Naive thymus-derived CD4-positive, alpha-beta T cell (primary cell): ENCODE measurements around the gene CTXN1. TPM values are rescaled to one million over a fixed set of nuclear protein-coding genes. Genes with fewer than 3 reads are reported as not detected.

Experiments
- ATAC-seq: fragments of 150-1000 bp; cut with Tn5 transposase; 2 replicates; pipeline ENCODE4 v1.10.0; 2021; ENCODE audit warnings: mild to moderate bottlenecking, moderate library complexity
- CTCF ChIA-PET: fragments of 350-600 bp; sonication (Branson Sonifier 250); formaldehyde crosslinking; loops from one replicate; lab custom pipeline; 2021; ENCODE audit warnings: antibody characterized with exemption; lab: Charles Lee
- POLR2A ChIA-PET: fragments of 350-600 bp; sonication (Branson Sonifier 250); formaldehyde crosslinking; loops from one replicate; lab custom pipeline; 2021; ENCODE audit warnings: antibody characterized with exemption, inconsistent platforms; lab: Charles Lee
- DNase-seq, 9 donors: peaks; one replicate each; pipeline versions ENCODE4 v3.0.0 to v3.0.0-alpha.2; 2020 to 2022; ENCODE audit warnings: mixed read lengths in 1 of 9
- H3K27ac ChIP-seq: one replicate; pipeline ENCODE4 v1.7.0; 2013; ENCODE audit warnings: mild to moderate bottlenecking, low read depth, low read length, moderate library complexity
- H3K27me3 ChIP-seq, 2 donors: one replicate each; pipeline ENCODE4 v1.7.0; 2013; ENCODE audit warnings: low read length in 2 of 2, mild to moderate bottlenecking in 2 of 2, moderate library complexity in 2 of 2; ENCODE audit not compliant: control insufficient read depth in 2 of 2, insufficient read depth in 2 of 2
- H3K36me3 ChIP-seq, 3 experiments: 1 replicate in 2 of 3; 2 replicates in 1 of 3; pipeline ENCODE4 v1.7.0; 2013; ENCODE audit warnings: low read length in 3 of 3, mild to moderate bottlenecking in 3 of 3, moderate library complexity in 1 of 3; ENCODE audit not compliant: insufficient read depth in 3 of 3, control insufficient read depth in 2 of 3
- H3K4me1 ChIP-seq, 2 donors: one replicate each; pipeline ENCODE4 v1.7.0; 2013; ENCODE audit warnings: low read length in 2 of 2, mild to moderate bottlenecking in 2 of 2, moderate library complexity in 1 of 2; ENCODE audit not compliant: control insufficient read depth in 2 of 2, insufficient read depth in 2 of 2
- H3K4me3 ChIP-seq: 2 replicates; pipeline ENCODE4 v1.7.0; 2013; ENCODE audit warnings: mild to moderate bottlenecking, low read length
- H3K9me3 ChIP-seq, 3 experiments: 1 replicate in 2 of 3; 2 replicates in 1 of 3; pipeline ENCODE4 v1.7.0; 2013; ENCODE audit warnings: low read length in 3 of 3; ENCODE audit not compliant: control insufficient read depth in 2 of 3
- H3K27ac Mint-ChIP-seq, 9 donors: one replicate each; pipeline ENCODE4 v1.8.0; 2020 to 2022; ENCODE audit warnings: mixed read lengths in 9 of 9, mild to moderate bottlenecking in 8 of 9, moderate library complexity in 5 of 9, inconsistent platforms in 2 of 9
- H3K27me3 Mint-ChIP-seq, 5 donors: one replicate each; pipeline ENCODE4 v1.8.0; 2021 to 2022; ENCODE audit warnings: mixed read lengths in 5 of 5, mild to moderate bottlenecking in 1 of 5
- H3K36me3 Mint-ChIP-seq, 5 donors: one replicate each; pipeline ENCODE4 v1.8.0; 2020 to 2022; ENCODE audit warnings: mixed read lengths in 5 of 5, mild to moderate bottlenecking in 3 of 5, inconsistent platforms in 1 of 5
- H3K4me1 Mint-ChIP-seq, 7 donors: one replicate each; pipeline ENCODE4 v1.8.0; 2020 to 2022; ENCODE audit warnings: mixed read lengths in 7 of 7, mild to moderate bottlenecking in 3 of 7, inconsistent platforms in 1 of 7
- H3K4me3 Mint-ChIP-seq, 10 donors: one replicate each; pipeline ENCODE4 v1.8.0; 2020 to 2022; ENCODE audit warnings: mild to moderate bottlenecking in 10 of 10, mixed read lengths in 10 of 10, moderate library complexity in 6 of 10, inconsistent platforms in 2 of 10
- H3K9me3 Mint-ChIP-seq, 11 donors: one replicate each; pipeline ENCODE4 v1.8.0; 2020 to 2022; ENCODE audit warnings: mixed read lengths in 11 of 11, mild to moderate bottlenecking in 4 of 11, inconsistent platforms in 1 of 11, moderate library complexity in 1 of 11
- intact Hi-C, 2 donors: fragments of 100-400 bp; cut with micrococcal nuclease; formaldehyde crosslinking; loops; one replicate each; pipeline ENCODE4 v1.15.1; 2023
- polyA plus RNA-seq, 2 donors: library from polyadenylated mRNA; unstranded; fragments of 300-500 nt; fragmentation: Illumina TruSeq; gene quantifications; one replicate each; pipeline ENCODE4 v1.2.3, GENCODE V29; 2021
- total RNA-seq, 6 experiments: library from RNA in 5 of 6; stranded (reverse) in 5 of 6; gene quantifications; 1 replicate in 5 of 6; 2 replicates in 1 of 6; pipeline ENCODE4 v1.2.3 and lab custom pipeline; 2021 to 2026

Gene CTXN1
- total and polyA plus RNA-seq, 7 experiments from 2014 or later = 0.32 TPM; not detected in 6

- no peaks in the 10 kb centered on the region for H3K9me3 Mint-ChIP-seq
- Histone ChIP-seq H3K4me1 (peaks cover 0 to 4% of the 10 kb centered on the region in 2 donors), H3K9me3 (no peaks in the 10 kb centered on the region), H3K36me3 (peaks cover 0 to 33% (median 4%) of the 10 kb centered on the region in 3 experiments), H3K27ac (no peak overlapping the region), H3K4me3 (no peak overlapping the region), H3K27me3 (no peaks in the 10 kb centered on the region)
- H3K27me3 Mint-ChIP-seq = no peaks in the 10 kb centered on the region
- peaks cover 5 to 26% (median 9%) of the 10 kb centered on the region in 7 donors for H3K4me1 Mint-ChIP-seq
- H3K4me3 Mint-ChIP-seq = peak overlapping the region in 2 of 10 donors; percentile 34 to 37
- ATAC-seq (no peak), DNase-seq (peak in 1 of 9 donors; percentile 7)
- ChIA-PET CTCF (interaction anchor here (0.6 kb wide), 1 partner anchor 80 kb away, joined by 3 read pairs; no protein-coding TSS in a partner anchor), POLR2A (interaction anchor here (0.8 to 1.4 kb wide), 3 partner anchors 12 to 19 kb away, joined by 3 to 6 read pairs (median 4); partner anchors contain the start of gene TIMM44)
- H3K27ac Mint-ChIP-seq = no peak overlapping the region
- peaks cover 0 to 11% (median 4%) of the 10 kb centered on the region in 5 donors for H3K36me3 Mint-ChIP-seq
- intact Hi-C loops = loop anchor here in 1 of 2 donors (10.0 kb wide), 1 partner anchor 863 kb away; the partner anchor contains the start of gene ZNF557
These were observed 1.8 kb upstream of the CTXN1 start for GRCh38 chr19:7927605-7928333.

GRCh38 chr19:7926727-7927604, 1.0 kb upstream of the CTXN1 start:
- no peaks in the 10 kb centered on the region for H3K9me3 Mint-ChIP-seq
- DNase-seq = peak in 1 of 9 donors; percentile 11
- peak overlapping the region in 9 of 10 donors; percentile 36 to 84 (median 75) for H3K4me3 Mint-ChIP-seq
- no peak for ATAC-seq
- no peak overlapping the region for H3K27ac ChIP-seq
- H3K4me3 ChIP-seq = no peak overlapping the region
- ChIA-PET POLR2A (interaction anchor here (1.3 kb wide), 1 partner anchor 13 kb away, joined by 3 read pairs; no protein-coding TSS in a partner anchor), CTCF (interaction anchor here (0.6 kb wide), 1 partner anchor 261 kb away, joined by 4 read pairs; no protein-coding TSS in a partner anchor)
- H3K36me3 ChIP-seq = peaks cover 0 to 33% (median 9%) of the 10 kb centered on the region in 3 experiments
- H3K27me3 Mint-ChIP-seq = no peaks in the 10 kb centered on the region
- peaks cover 5 to 29% (median 13%) of the 10 kb centered on the region in 7 donors for H3K4me1 Mint-ChIP-seq
- H3K27ac Mint-ChIP-seq = peak overlapping the region in 1 of 9 donors; percentile 68
- H3K9me3 ChIP-seq = no peaks in the 10 kb centered on the region
- peaks cover 1 to 4% of the 10 kb centered on the region in 2 donors for H3K4me1 ChIP-seq
- intact Hi-C loops = loop anchor here in 1 of 2 donors (10.0 kb wide), 1 partner anchor 862 kb away; the partner anchor contains the start of gene ZNF557
- H3K27me3 ChIP-seq = no peaks in the 10 kb centered on the region
- peaks cover 0 to 14% (median 4%) of the 10 kb centered on the region in 5 donors for H3K36me3 Mint-ChIP-seq

GRCh38 chr19:7925171-7925851, 624 bp downstream of the CTXN1 start:
- Mint-ChIP-seq H3K4me1 (peaks cover 5 to 38% (median 22%) of the 10 kb centered on the region in 7 donors), H3K9me3 (no peaks in the 10 kb centered on the region), H3K27me3 (no peaks in the 10 kb centered on the region), H3K27ac (peak overlapping the region in 6 of 9 donors; percentile 52 to 86 (median 76)), H3K4me3 (peak overlapping the region; percentile 74 to 88 (median 84)), H3K36me3 (peaks cover 0 to 11% (median 0%) of the 10 kb centered on the region in 5 donors)
- Histone ChIP-seq H3K9me3 (no peaks in the 10 kb centered on the region), H3K4me1 (peaks cover 13 to 14% of the 10 kb centered on the region in 2 donors), H3K27me3 (no peaks in the 10 kb centered on the region), H3K27ac (no peak overlapping the region), H3K36me3 (peaks cover 0 to 20% (median 6%) of the 10 kb centered on the region in 3 experiments), H3K4me3 (no peak overlapping the region)
- peak; percentile 58 to 83 (median 72) for DNase-seq
- no peak for ATAC-seq
- CTCF ChIA-PET = no interaction called here
- intact Hi-C loops = loop anchor here (1.0 to 10.0 kb wide), 3 partner anchors 22 to 861 kb away; partner anchors contain the start of genes MAP2K7 (in 1 of the 2) and ZNF557 (in 1 of the 2)
- POLR2A ChIA-PET = no interaction called here

- Mint-ChIP-seq H3K4me3 (peak overlapping the region in 3 of 10 donors; percentile 62 to 83 (median 80)), H3K27ac (peak overlapping the region in 2 of 9 donors; percentile 72 to 86), H3K4me1 (peaks cover 11 to 43% (median 27%) of the 10 kb centered on the region in 7 donors), H3K27me3 (peaks cover under 1 to 4% (median 3%) of the 10 kb centered on the region in 5 donors), H3K36me3 (peaks cover 0 to 11% (median 0%) of the 10 kb centered on the region in 5 donors), H3K9me3 (peaks cover 0 to under 1% (median 0%) of the 10 kb centered on the region in 11 donors)
- ChIA-PET CTCF (interaction anchor here (0.7 to 0.8 kb wide), 2 partner anchors 20 to 56 kb away, joined by 3 read pairs; no protein-coding TSS in a partner anchor), POLR2A (interaction anchor here (1.2 kb wide), 1 partner anchor 10 kb away, joined by 4 read pairs; the partner anchor contains the start of gene TGFBR3L)
- no peak for ATAC-seq
- H3K27me3 ChIP-seq = no peaks in the 10 kb centered on the region
- peak in 1 of 9 donors; percentile 15 for DNase-seq
- H3K4me3 ChIP-seq = no peak overlapping the region
- peaks cover 0 to 18% (median 6%) of the 10 kb centered on the region in 3 experiments for H3K36me3 ChIP-seq
- H3K27ac ChIP-seq = no peak overlapping the region
- intact Hi-C loops = loop anchor here (1.0 to 10.0 kb wide), 9 partner anchors 21 to 1893 kb away; partner anchors contain the start of genes ALKBH7 (in 1 of the 2), FBXL12 (in 1 of the 2), MAP2K7 (in 1 of the 2) and PET100 (in 1 of the 2)
- peaks cover 16 to 17% of the 10 kb centered on the region in 2 donors for H3K4me1 ChIP-seq
- no peaks in the 10 kb centered on the region for H3K9me3 ChIP-seq
These were observed 1.2 kb downstream of the CTXN1 start for GRCh38 chr19:7924651-7925170.

- POLR2A ChIA-PET = interaction anchor here (0.7 to 1.2 kb wide), 2 partner anchors 10 to 19 kb away, joined by 3 to 4 read pairs; partner anchors contain the start of genes TGFBR3L and TIMM44
- Mint-ChIP-seq H3K36me3 (peaks cover 0 to 11% (median 0%) of the 10 kb centered on the region in 5 donors), H3K4me1 (peaks cover 15 to 44% (median 30%) of the 10 kb centered on the region in 7 donors), H3K9me3 (peaks cover 0 to 3% (median 0%) of the 10 kb centered on the region in 11 donors), H3K27ac (peak overlapping the region in 1 of 9 donors; percentile 76), H3K27me3 (peaks cover 4 to 7% (median 6%) of the 10 kb centered on the region in 5 donors), H3K4me3 (peak overlapping the region in 9 of 10 donors; percentile 23 to 80 (median 57))
- no peak overlapping the region for H3K4me3 ChIP-seq
- H3K27ac ChIP-seq = no peak overlapping the region
- CTCF ChIA-PET = interaction anchor here (0.7 to 0.8 kb wide), 2 partner anchors 21 to 55 kb away, joined by 3 read pairs; no protein-coding TSS in a partner anchor
- no peak for DNase-seq
- no peak for ATAC-seq
- no peaks in the 10 kb centered on the region for H3K27me3 ChIP-seq
- peaks cover 0 to 18% (median 6%) of the 10 kb centered on the region in 3 experiments for H3K36me3 ChIP-seq
- no peaks in the 10 kb centered on the region for H3K9me3 ChIP-seq
- intact Hi-C loops = loop anchor here (5.0 to 10.0 kb wide), 7 partner anchors 297 to 1893 kb away; partner anchors contain the start of genes ALKBH7 (in 1 of the 2), FBXL12 (in 1 of the 2), PET100 (in 1 of the 2) and RAB11B (in 1 of the 2)
- H3K4me1 ChIP-seq = peaks cover 19 to 20% of the 10 kb centered on the region in 2 donors
These were observed 1.7 kb downstream of the CTXN1 start for GRCh38 chr19:7924241-7924640.
